ENCODE results near the gene ZC3H18. TPM values are rescaled to one million over a fixed set of nuclear protein-coding genes. Genes with fewer than 3 reads are reported as not detected.

ZC3H18 gene
- total and polyA plus RNA-seq, 12 donors: 18.3 to 28.7 (median 22.0) TPM

- Histone ChIP-seq H3K4me3 (no peak overlapping the region), H3K36me3 (no peaks in the 10 kb centered on the region), H3K27me3 (peaks cover 0 to 64% (median 28%) of the 10 kb centered on the region in 7 donors), H3K27ac (no peak overlapping the region), H3K4me1 (peaks cover 0 to 15% (median 10%) of the 10 kb centered on the region in 9 donors), H3K9me3 (no peaks in the 10 kb centered on the region)
- DNase-seq (no peak), ATAC-seq (no peak)
- 76 to 83% methylated on average over 10 of the region's 10 CpGs for WGBS, 2 donors
- TF ChIP-seq, protein P1, sequence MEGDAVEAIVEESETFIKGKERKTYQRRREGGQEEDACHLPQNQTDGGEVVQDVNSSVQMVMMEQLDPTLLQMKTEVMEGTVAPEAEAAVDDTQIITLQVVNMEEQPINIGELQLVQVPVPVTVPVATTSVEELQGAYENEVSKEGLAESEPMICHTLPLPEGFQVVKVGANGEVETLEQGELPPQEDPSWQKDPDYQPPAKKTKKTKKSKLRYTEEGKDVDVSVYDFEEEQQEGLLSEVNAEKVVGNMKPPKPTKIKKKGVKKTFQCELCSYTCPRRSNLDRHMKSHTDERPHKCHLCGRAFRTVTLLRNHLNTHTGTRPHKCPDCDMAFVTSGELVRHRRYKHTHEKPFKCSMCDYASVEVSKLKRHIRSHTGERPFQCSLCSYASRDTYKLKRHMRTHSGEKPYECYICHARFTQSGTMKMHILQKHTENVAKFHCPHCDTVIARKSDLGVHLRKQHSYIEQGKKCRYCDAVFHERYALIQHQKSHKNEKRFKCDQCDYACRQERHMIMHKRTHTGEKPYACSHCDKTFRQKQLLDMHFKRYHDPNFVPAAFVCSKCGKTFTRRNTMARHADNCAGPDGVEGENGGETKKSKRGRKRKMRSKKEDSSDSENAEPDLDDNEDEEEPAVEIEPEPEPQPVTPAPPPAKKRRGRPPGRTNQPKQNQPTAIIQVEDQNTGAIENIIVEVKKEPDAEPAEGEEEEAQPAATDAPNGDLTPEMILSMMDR (IDR thresholded peaks at IDR 0.05): no peak
- intact Hi-C loops (cut with DNase I): loop anchor here in 1 of 10 donors (10.0 kb wide), 1 partner anchor 107 kb away; no protein-coding TSS in a partner anchor
Measured at GRCh38 chr16:88552166-88552565, 18.0 kb upstream of the ZC3H18 start.

DNA sequence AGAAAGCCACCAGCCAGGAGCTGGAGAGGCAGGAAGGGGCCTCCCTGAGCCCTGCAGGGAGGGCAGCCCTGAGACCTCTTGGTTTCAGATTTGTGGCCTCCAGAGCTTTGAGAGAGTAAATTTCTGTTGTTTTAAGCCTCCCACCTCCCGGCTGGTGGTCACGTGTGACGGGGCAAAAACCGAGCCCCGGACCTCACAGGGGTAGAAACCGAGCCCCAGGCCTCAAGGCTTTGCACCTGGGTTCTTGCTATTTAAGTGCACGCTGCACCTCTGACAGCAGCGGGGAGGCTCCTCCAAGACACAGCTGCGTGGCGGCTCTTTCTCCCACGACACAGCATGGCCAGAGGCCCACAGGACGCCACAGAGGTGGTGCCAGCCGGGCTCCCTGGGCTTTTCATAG is 17.4 kb upstream of the ZC3H18 start:
- Histone ChIP-seq H3K27me3 (peaks cover 0 to 68% (median 34%) of the 10 kb centered on the region in 7 donors), H3K27ac (no peak overlapping the region), H3K4me3 (no peak overlapping the region), H3K36me3 (no peaks in the 10 kb centered on the region), H3K9me3 (no peaks in the 10 kb centered on the region), H3K4me1 (peaks cover 0 to 15% (median 10%) of the 10 kb centered on the region in 9 donors)
- no peak for DNase-seq
- intact Hi-C loops (cut with DNase I): loop anchor here in 1 of 10 donors (10.0 kb wide), 1 partner anchor 108 kb away; no protein-coding TSS in a partner anchor
- ATAC-seq: no peak
- WGBS, 2 donors: 69 to 75% methylated on average over 13 of the region's 13 CpGs
- TF ChIP-seq, protein P1 (IDR thresholded peaks at IDR 0.05): no peak

DNA sequence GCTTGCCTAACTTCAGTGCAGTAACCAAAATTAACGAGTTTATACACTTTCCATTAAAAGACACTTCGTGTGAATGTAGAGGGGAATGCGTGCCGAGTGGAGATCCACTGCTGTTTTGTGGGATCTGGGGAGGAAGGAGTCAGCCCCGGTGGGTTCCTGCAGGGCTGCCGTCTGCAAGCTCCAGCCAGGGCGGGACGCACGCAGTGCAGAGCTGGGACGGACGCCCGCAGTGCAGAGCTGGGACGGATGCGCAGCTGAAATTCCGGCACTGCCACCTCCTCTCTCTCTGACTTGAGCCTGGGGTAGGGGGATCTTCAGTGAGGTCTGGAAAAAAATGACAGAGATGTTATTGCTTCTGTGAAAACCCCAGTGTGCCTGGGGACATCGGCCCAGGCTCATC is 16.5 kb upstream of the ZC3H18 start:
- Histone ChIP-seq H3K27ac (no peak overlapping the region), H3K4me1 (peaks cover 0 to 17% (median 10%) of the 10 kb centered on the region in 9 donors), H3K36me3 (no peaks in the 10 kb centered on the region), H3K9me3 (no peaks in the 10 kb centered on the region), H3K27me3 (peaks cover 0 to 67% (median 30%) of the 10 kb centered on the region in 7 donors), H3K4me3 (no peak overlapping the region)
- WGBS, 2 donors: 66 to 80% methylated on average over 16 of the region's 16 CpGs
- TF ChIP-seq, protein P1 (IDR thresholded peaks at IDR 0.05): no peak
- intact Hi-C loops (cut with DNase I): loop anchor here in 1 of 10 donors (10.0 kb wide), 1 partner anchor 109 kb away; no protein-coding TSS in a partner anchor
- ATAC-seq (no peak), DNase-seq (no peak)

DNA sequence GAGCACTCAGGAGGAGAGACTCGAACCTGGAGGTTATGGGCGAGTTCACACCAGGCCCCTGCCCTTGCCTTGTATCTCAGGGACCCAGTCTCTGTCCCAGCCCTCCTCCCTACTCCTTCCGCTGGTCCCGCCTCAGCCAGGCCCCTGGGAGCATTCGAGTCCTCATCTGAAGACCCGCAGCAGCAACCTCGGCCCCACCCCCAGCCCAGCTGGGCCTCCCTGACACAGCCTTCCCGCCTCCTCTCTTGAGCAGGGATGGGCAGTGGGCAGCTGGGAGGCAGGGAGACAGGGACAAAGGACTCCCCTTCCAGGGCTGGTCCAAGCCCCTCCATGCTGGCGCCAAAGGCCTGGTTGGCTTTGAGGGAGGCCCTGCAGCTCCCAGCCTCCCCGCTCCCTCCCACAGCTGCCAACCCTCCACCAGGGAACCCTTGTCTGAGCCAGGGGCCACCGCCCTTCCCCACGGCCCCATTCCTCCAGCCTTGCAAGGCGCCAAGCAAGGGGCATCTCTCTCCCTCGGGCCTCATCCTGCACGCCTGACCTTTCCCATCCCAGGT is 15.4 kb upstream of the ZC3H18 start:
- TF ChIP-seq, protein P1 (IDR thresholded peaks at IDR 0.05): no peak
- ATAC-seq (no peak), DNase-seq (no peak)
- H3K9me3 ChIP-seq: no peaks in the 10 kb centered on the region
- H3K27me3 ChIP-seq: peaks cover 0 to 64% (median 30%) of the 10 kb centered on the region in 7 donors
- peaks cover 0 to 22% (median 13%) of the 10 kb centered on the region in 9 donors for H3K4me1 ChIP-seq
- WGBS, 2 donors: 67 to 76% methylated on average over 15 of the region's 15 CpGs
- no peaks in the 10 kb centered on the region for H3K36me3 ChIP-seq
- H3K4me3 ChIP-seq: no peak overlapping the region
- intact Hi-C loops (cut with DNase I): loop anchor here in 1 of 10 donors (10.0 kb wide), 1 partner anchor 110 kb away; no protein-coding TSS in a partner anchor
- no peak overlapping the region for H3K27ac ChIP-seq
